Gastrocnemius medialis (tissue), 4 donors: ENCODE data around the gene LAYN.

Source experiments
- CTCF ChIP-seq, 5 experiments: fragments of 450-650 bp in 3 of 5; fragments of 200-600 bp in 2 of 5; sonication (generic) in 2 of 5; IDR thresholded peaks in 4 of 5; conservative IDR thresholded peaks in 1 of 5; 1 replicate in 4 of 5; 2 replicates in 1 of 5; pipeline ENCODE4 v1.5.1; 2016 to 2019; ENCODE audit warnings: antibody characterized with exemption in 5 of 5, mild to moderate bottlenecking in 3 of 5, moderate library complexity in 3 of 5
- POLR2A ChIP-seq, 2 donors: fragments of 450-650 bp; IDR thresholded peaks; one replicate each; pipeline ENCODE4 v1.6.1; 2017; ENCODE audit warnings: antibody characterized with exemption in 2 of 2, mild to moderate bottlenecking in 2 of 2, moderate library complexity in 2 of 2

GRCh38 chr11:111522426-111522825, 18.1 kb upstream of the LAYN start:
- TF ChIP-seq CTCF (IDR thresholded peaks at IDR 0.05 in 4 of 5, conservative IDR thresholded peaks at IDR 0.05 in 1 of 5) (no peak), POLR2A (IDR thresholded peaks at IDR 0.05) (no peak)
